ENCODE results near the gene MOB1A. TPM values are rescaled to one million over a fixed set of nuclear protein-coding genes. Genes with fewer than 3 reads are reported as not detected.

The MOB1A gene
- total and polyA plus RNA-seq, 2 of the 13 experiments (the other 11 are each of a cell fraction or from before 2014, with no cell fraction given), result 48.2 to 139 TPM

- TF ChIP-seq ZNF17 (CRISPR knock-in tag; IDR thresholded peaks at IDR 0.05), result no peak
- 0 out of 2 replicates have a peak, but pooled peaks have one; percentile 44 for TF ChIP-seq DNMT1 (CRISPR knock-in tag; IDR thresholded peaks at IDR 0.05)
- 0 out of 2 replicates have a peak, but pooled peaks have one; percentile 27 for TF ChIP-seq HNRNPL (IDR thresholded peaks at IDR 0.05; ENCODE audit: low read depth, low read length)
- TF ChIP-seq ZFP82 (CRISPR knock-in tag; IDR thresholded peaks at IDR 0.05; ENCODE audit: borderline replicate concordance), result no peak
- TF ChIP-seq TOE1 (CRISPR knock-in tag; IDR thresholded peaks at IDR 0.05), result no peak
- no peak for TF ChIP-seq RFX5 (IDR thresholded peaks at IDR 0.05; ENCODE audit: low read depth, low read length)
- TF ChIP-seq CEBPB (IDR thresholded peaks at IDR 0.05; ENCODE audit: borderline replicate concordance, low read depth, low read length), result peak; percentile 54; the same call in 1 of the 2 replicates
- TF ChIP-seq PHF5A (CRISPR knock-in tag; IDR thresholded peaks at IDR 0.05; ENCODE audit: low read depth, unreplicated experiment), result peak; percentile 24
- TF ChIP-seq KLF9 (CRISPR knock-in tag; IDR thresholded peaks at IDR 0.05; ENCODE audit: low read depth), result no peak
- TF ChIP-seq ZNF251 (CRISPR knock-in tag; IDR thresholded peaks at IDR 0.05), result no peak
- TF ChIP-seq HNRNPLL (IDR thresholded peaks at IDR 0.05; ENCODE audit: low read depth, low read length, poor library complexity, severe bottlenecking), result peak; percentile 58
- no peak for TF ChIP-seq POGZ (CRISPR knock-in tag; IDR thresholded peaks at IDR 0.05)
- no peak for TF ChIP-seq ZSCAN22 (CRISPR knock-in tag; IDR thresholded peaks at IDR 0.05)
- peak; percentile 17; the same call in 1 of the 2 replicates for TF ChIP-seq BCL6 (CRISPR knock-in tag; IDR thresholded peaks at IDR 0.05)
- peak; percentile 1; the same call in 1 of the 2 replicates for TF ChIP-seq ARNTL (CRISPR knock-in tag; IDR thresholded peaks at IDR 0.05)
- TF ChIP-seq ELF3 (CRISPR knock-in tag; IDR thresholded peaks at IDR 0.05), result no peak
- no peak for TF ChIP-seq SOX13 (IDR thresholded peaks at IDR 0.05)
- TF ChIP-seq SOX13 (CRISPR knock-in tag; conservative IDR thresholded peaks at IDR 0.05 in 1 of 2, IDR thresholded peaks at IDR 0.05 in 1 of 2), result no peak
- no peak for TF ChIP-seq NFIC (IDR thresholded peaks at IDR 0.05; ENCODE audit: low read length)
- TF ChIP-seq ZNF703 (CRISPR knock-in tag; IDR thresholded peaks at IDR 0.05; ENCODE audit: borderline replicate concordance), result 0 out of 2 replicates have a peak, but pooled peaks have one; percentile 4
- peak; percentile 64; the same call in 1 of the 2 replicates for TF ChIP-seq ARID2 (CRISPR knock-in tag; IDR thresholded peaks at IDR 0.05; ENCODE audit: borderline replicate concordance)
- TF ChIP-seq ZZZ3 (CRISPR knock-in tag; IDR thresholded peaks at IDR 0.05; ENCODE audit: borderline replicate concordance), result 0 out of 2 replicates have a peak, but pooled peaks have one; percentile 4
- no peak for TF ChIP-seq CENPX (CRISPR knock-in tag; IDR thresholded peaks at IDR 0.05)
- TF ChIP-seq, protein P1, sequence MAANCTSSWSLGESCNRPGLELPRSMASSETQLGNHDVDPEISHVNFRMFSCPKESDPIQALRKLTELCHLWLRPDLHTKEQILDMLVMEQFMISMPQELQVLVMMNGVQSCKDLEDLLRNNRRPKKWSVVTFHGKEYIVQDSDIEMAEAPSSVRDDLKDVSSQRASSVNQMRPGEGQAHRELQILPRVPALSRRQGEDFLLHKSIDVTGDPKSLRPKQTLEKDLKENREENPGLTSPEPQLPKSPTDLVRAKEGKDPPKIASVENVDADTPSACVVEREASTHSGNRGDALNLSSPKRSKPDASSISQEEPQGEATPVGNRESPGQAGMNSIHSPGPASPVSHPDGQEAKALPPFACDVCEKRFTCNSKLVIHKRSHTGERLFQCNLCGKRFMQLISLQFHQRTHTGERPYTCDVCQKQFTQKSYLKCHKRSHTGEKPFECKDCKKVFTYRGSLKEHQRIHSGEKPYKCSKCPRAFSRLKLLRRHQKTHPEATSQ (CRISPR knock-in tag; IDR thresholded peaks at IDR 0.05; ENCODE audit: borderline replicate concordance), result no peak
- 0 out of 2 replicates have a peak, but pooled peaks have one; percentile 50 for TF ChIP-seq THRA (CRISPR knock-in tag; IDR thresholded peaks at IDR 0.05; ENCODE audit: borderline replicate concordance)
- TF ChIP-seq ATF4 (CRISPR knock-in tag; IDR thresholded peaks at IDR 0.05), result peak in 1 of 2 experiments; percentile 5; a peak in 1 of 4 replicates
- TF ChIP-seq ZNF619 (CRISPR knock-in tag; IDR thresholded peaks at IDR 0.05), result 0 out of 2 replicates have a peak, but pooled peaks have one; percentile 16
Measured at GRCh38 chr2:74199275-74199701, 20.6 kb upstream of the MOB1A start (continued).
